Measurements from ENCODE around the gene HOXB9. TPM values are rescaled to one million over a fixed set of nuclear protein-coding genes. Genes with fewer than 3 reads are reported as not detected.

Gene HOXB9
- total and polyA plus RNA-seq, 2 donors from 2014 or later = 29.2 to 45.8 TPM

DNA sequence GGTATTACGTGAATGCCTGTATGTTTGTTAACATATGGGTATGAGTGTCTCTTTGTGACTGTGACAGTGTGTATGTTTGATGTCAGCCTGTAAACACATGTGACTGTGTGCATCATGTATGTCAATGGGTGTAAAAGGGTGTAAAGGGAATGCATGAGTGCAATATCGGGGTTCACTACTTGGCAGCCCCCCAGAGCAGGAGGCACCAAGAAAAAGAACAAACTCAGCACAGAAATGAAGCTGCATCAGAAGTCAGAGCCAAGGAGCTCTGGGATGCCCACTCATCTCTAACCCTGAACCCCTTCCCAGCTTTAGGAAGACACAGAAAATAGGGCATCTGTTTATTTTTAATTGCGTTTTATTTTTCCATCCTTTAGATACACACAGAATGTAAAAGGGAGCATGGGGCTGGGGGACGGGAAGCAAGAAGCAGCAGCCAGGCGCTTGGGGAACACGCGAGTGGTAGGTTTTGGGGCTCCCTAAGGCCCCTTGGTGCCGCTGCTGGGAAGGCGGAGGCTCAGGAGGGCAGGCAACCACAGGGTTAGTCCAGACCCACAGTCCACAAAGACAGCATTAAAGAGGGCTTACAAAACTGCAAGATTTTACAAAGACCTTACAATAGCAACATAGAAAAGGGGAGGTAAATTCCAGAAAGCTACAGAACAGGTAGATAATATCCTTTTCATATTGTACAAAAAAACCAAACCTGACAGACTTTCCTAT lies 19.1 kb downstream of the HOXB9 start:
- Histone ChIP-seq H3K36me3 (ENCODE audit: control insufficient read depth in 2 of 3, insufficient read depth in 3 of 3, low read length in 3 of 3) (no peaks in the 10 kb centered on the region), H3K4me3 (ENCODE audit: low read length in 3 of 3) (peak overlapping the region in 2 of 3 donors; percentile 51 to 54), H3K9me3 (ENCODE audit: control insufficient read depth in 2 of 3, insufficient read depth in 1 of 3, low read length in 3 of 3) (peaks cover 0 to 3% (median 0%) of the 10 kb centered on the region in 3 donors), H3K4me1 (ENCODE audit: control insufficient read depth in 2 of 3, insufficient read depth in 2 of 3, low read depth in 1 of 3, low read length in 3 of 3) (peaks cover 3 to 12% (median 12%) of the 10 kb centered on the region in 3 donors), H3K27me3 (ENCODE audit: control insufficient read depth, insufficient read depth, low read length) (no peaks in the 10 kb centered on the region), H3K9ac (ENCODE audit: low read length in 3 of 3) (peak overlapping the region; percentile 69 to 79 (median 77)), H3K27ac (ENCODE audit: low read depth in 2 of 2, low read length in 2 of 2) (peak overlapping the region; percentile 90 to 94)
- intact Hi-C loops (cut with DNase I) = no loop called here
- no peak for FAIRE-seq
- TF ChIP-seq, protein P1, sequence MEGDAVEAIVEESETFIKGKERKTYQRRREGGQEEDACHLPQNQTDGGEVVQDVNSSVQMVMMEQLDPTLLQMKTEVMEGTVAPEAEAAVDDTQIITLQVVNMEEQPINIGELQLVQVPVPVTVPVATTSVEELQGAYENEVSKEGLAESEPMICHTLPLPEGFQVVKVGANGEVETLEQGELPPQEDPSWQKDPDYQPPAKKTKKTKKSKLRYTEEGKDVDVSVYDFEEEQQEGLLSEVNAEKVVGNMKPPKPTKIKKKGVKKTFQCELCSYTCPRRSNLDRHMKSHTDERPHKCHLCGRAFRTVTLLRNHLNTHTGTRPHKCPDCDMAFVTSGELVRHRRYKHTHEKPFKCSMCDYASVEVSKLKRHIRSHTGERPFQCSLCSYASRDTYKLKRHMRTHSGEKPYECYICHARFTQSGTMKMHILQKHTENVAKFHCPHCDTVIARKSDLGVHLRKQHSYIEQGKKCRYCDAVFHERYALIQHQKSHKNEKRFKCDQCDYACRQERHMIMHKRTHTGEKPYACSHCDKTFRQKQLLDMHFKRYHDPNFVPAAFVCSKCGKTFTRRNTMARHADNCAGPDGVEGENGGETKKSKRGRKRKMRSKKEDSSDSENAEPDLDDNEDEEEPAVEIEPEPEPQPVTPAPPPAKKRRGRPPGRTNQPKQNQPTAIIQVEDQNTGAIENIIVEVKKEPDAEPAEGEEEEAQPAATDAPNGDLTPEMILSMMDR (IDR thresholded peaks at IDR 0.05; ENCODE audit: borderline replicate concordance, extremely low read depth, insufficient read depth) = no peak
- DNase-seq = no peak

DNA sequence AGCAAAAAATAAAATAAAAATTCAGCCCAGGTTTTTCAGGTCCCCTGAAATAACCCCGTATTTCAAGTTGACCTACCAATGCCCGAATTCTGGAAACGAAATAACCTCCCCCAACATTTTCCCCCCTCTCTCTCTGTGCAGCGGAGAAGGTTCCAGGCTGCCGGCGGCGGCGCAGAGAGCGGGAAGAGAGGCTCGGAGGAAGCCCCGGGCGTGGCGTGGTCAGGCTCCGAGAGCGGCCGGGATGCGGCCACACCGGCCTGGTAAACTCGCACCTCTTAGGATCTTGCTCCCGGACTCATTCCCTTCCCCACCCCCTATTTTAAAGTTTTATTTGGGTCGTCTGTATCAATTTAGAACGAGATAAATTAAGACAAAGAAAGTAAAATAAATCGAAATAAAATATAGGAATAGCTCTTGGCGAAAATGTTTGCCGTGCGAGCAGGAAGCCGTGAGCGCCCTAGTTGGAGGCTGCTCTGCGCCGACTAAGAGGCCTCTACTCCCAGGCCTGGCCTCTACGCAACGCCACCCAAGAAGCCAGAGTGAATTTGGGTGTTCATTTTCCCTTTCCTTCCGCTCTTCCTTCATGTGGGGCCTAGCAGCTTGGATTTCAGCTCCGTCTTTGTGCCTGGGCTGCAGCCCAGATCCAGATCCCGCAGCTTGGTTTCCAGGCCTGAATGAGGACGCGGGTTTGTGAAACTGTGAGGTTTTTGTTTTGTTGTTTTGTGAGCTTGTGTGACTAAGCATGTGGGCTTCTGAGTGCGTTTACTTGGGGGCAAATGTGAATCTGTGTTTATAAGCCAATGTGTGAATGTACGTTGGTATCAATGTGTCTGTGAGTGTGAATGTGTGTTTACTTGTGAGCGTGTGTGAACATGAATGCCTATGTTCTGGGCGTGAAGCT lies 19.9 kb downstream of the HOXB9 start:
- no peaks in the 10 kb centered on the region for H3K36me3 ChIP-seq (ENCODE audit: control insufficient read depth in 2 of 3, insufficient read depth in 3 of 3, low read length in 3 of 3)
- peaks cover 3 to 12% (median 12%) of the 10 kb centered on the region in 3 donors for H3K4me1 ChIP-seq (ENCODE audit: control insufficient read depth in 2 of 3, insufficient read depth in 2 of 3, low read depth in 1 of 3, low read length in 3 of 3)
- TF ChIP-seq, protein P1 (IDR thresholded peaks at IDR 0.05; ENCODE audit: borderline replicate concordance, extremely low read depth, insufficient read depth) = no peak
- intact Hi-C loops (cut with DNase I) = no loop called here
- no peaks in the 10 kb centered on the region for H3K27me3 ChIP-seq (ENCODE audit: control insufficient read depth, insufficient read depth, low read length)
- H3K4me3 ChIP-seq (ENCODE audit: low read length in 3 of 3) = peak overlapping the region; percentile 54 to 94 (median 72)
- peak overlapping the region; percentile 30 to 79 (median 77) for H3K9ac ChIP-seq (ENCODE audit: low read length in 3 of 3)
- FAIRE-seq (no peak), DNase-seq (no peak)
- H3K27ac ChIP-seq (ENCODE audit: low read depth in 2 of 2, low read length in 2 of 2) = peak overlapping the region; percentile 90 to 94
- H3K9me3 ChIP-seq (ENCODE audit: control insufficient read depth in 2 of 3, insufficient read depth in 1 of 3, low read length in 3 of 3) = peaks cover 0 to 3% (median 0%) of the 10 kb centered on the region in 3 donors

DNA sequence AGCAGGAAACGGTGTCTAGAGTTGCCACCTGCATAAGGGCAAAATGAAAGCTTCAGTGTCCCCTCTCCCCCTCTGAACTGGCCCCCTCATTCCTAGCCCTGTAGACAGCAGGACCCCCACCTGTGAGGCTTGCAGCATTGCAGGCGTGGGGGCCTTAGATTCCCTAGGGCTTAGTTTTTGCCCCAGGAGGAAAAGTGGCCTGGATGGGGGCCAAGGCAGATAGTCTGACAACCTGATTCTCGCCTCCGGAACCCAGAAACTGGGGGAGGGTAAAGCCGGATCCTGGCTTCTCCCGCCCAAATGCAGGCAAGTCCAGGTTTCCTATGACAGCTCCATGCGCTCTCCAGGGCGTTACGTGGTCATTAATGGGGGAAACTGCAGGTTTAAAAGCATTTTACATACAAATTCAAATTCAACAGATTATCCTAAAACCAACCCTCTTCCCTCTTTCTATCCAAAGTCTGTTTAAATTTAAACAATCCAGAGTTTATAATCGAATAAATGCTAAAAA lies 20.7 kb downstream of the HOXB9 start:
- peaks cover 0 to 3% (median 0%) of the 10 kb centered on the region in 3 donors for H3K9me3 ChIP-seq (ENCODE audit: control insufficient read depth in 2 of 3, insufficient read depth in 1 of 3, low read length in 3 of 3)
- no peaks in the 10 kb centered on the region for H3K27me3 ChIP-seq (ENCODE audit: control insufficient read depth, insufficient read depth, low read length)
- TF ChIP-seq, protein P1 (IDR thresholded peaks at IDR 0.05; ENCODE audit: borderline replicate concordance, extremely low read depth, insufficient read depth) = no peak
- peak overlapping the region; percentile 90 to 94 for H3K27ac ChIP-seq (ENCODE audit: low read depth in 2 of 2, low read length in 2 of 2)
- intact Hi-C loops (cut with DNase I) = no loop called here
- no peak for FAIRE-seq
- peaks cover 3 to 12% (median 12%) of the 10 kb centered on the region in 3 donors for H3K4me1 ChIP-seq (ENCODE audit: control insufficient read depth in 2 of 3, insufficient read depth in 2 of 3, low read depth in 1 of 3, low read length in 3 of 3)
- H3K36me3 ChIP-seq (ENCODE audit: control insufficient read depth in 2 of 3, insufficient read depth in 3 of 3, low read length in 3 of 3) = no peaks in the 10 kb centered on the region
- peak overlapping the region; percentile 11 to 99 (median 79) for H3K9ac ChIP-seq (ENCODE audit: low read length in 3 of 3)
- DNase-seq = peak in 3 of 5 donors; percentile 75 to 83 (median 80)
- peak overlapping the region; percentile 72 to 98 (median 94) for H3K4me3 ChIP-seq (ENCODE audit: low read length in 3 of 3)

Measured in kidney (tissue), 14 donors.